HepG2 (cell line): Measurements from ENCODE around the gene MYH7. TPM values are rescaled to one million over a fixed set of nuclear protein-coding genes. Genes with fewer than 3 reads are reported as not detected.

ENCODE experiments used
- ARHGAP35 ChIP-seq: sonication (generic); formaldehyde crosslinking; IDR thresholded peaks from 2 replicates; pipeline ENCODE4 v1.9.0; 2022; ENCODE audit warnings: mild to moderate bottlenecking, inconsistent platforms, moderate library complexity, missing genetic modification reagents, borderline replicate concordance
- CBX2 ChIP-seq, 2 experiments: fragments of 200-600 bp in 1 of 2; sonication (generic); formaldehyde crosslinking in 1 of 2; IDR thresholded peaks; 2 replicates each; pipeline versions ENCODE4 v1.7.0 to v1.8.1; 2018 to 2022; ENCODE audit warnings: low read depth in 2 of 2, low read length in 1 of 2, mild to moderate bottlenecking in 1 of 2, missing genetic modification reagents in 1 of 2
- CENPX ChIP-seq: sonication (generic); formaldehyde crosslinking; IDR thresholded peaks from 2 replicates; pipeline ENCODE4 v1.9.0; 2021; ENCODE audit warnings: mild to moderate bottlenecking, missing genetic modification reagents, moderate library complexity
- CERS6 ChIP-seq: sonication (generic); formaldehyde crosslinking; IDR thresholded peaks from 2 replicates; pipeline ENCODE4 v1.5.0; 2020; ENCODE audit warnings: missing genetic modification reagents
- FOSL1 ChIP-seq: sonication (generic); formaldehyde crosslinking; IDR thresholded peaks from 2 replicates; pipeline ENCODE4 v1.9.0; 2021; ENCODE audit warnings: missing genetic modification reagents, borderline replicate concordance
- FOXK1 ChIP-seq: sonication (generic); formaldehyde crosslinking; IDR thresholded peaks from 2 replicates; pipeline ENCODE4 v1.4.0; 2020; ENCODE audit warnings: low read depth, missing genetic modification reagents, borderline replicate concordance
- GLI4 ChIP-seq: sonication (generic); formaldehyde crosslinking; IDR thresholded peaks from 2 replicates; pipeline ENCODE4 v1.5.1; 2020; ENCODE audit warnings: missing genetic modification reagents, mild to moderate bottlenecking, moderate library complexity, borderline replicate concordance
- JUNB ChIP-seq: sonication (generic); formaldehyde crosslinking; IDR thresholded peaks from 2 replicates; pipeline ENCODE4 v1.8.0; 2022; ENCODE audit warnings: missing genetic modification reagents, mild to moderate bottlenecking, borderline replicate concordance
- MIER2 ChIP-seq: IDR thresholded peaks from 2 replicates; pipeline ENCODE4 v1.6.1; 2016; ENCODE audit warnings: missing biosample characterization, missing genetic modification reagents
- SMARCC2 ChIP-seq: fragments of 450-650 bp; IDR thresholded peaks from 2 replicates; pipeline ENCODE4 v1.6.1; 2017; ENCODE audit warnings: antibody characterized with exemption, mild to moderate bottlenecking
- TBX2 ChIP-seq: sonication (generic); formaldehyde crosslinking; IDR thresholded peaks from 2 replicates; pipeline ENCODE4 v1.5.0; 2020; ENCODE audit warnings: missing genetic modification reagents, mild to moderate bottlenecking, borderline replicate concordance
- TGIF2 ChIP-seq: IDR thresholded peaks from 2 replicates; pipeline ENCODE4 v1.6.1; 2016; ENCODE audit warnings: control low read depth, missing compliant biosample characterization
- ZBTB44 ChIP-seq: sonication (generic); formaldehyde crosslinking; IDR thresholded peaks from 2 replicates; pipeline ENCODE4 v1.4.0; 2020; ENCODE audit warnings: missing genetic modification reagents
- ZFX ChIP-seq: sonication (generic); formaldehyde crosslinking; IDR thresholded peaks from 2 replicates; pipeline ENCODE4 v1.4.0; 2020; ENCODE audit warnings: mild to moderate bottlenecking, low read depth, missing genetic modification reagents, moderate library complexity
- ZKSCAN8 ChIP-seq: IDR thresholded peaks from 2 replicates; pipeline ENCODE4 v1.6.1; 2016; ENCODE audit warnings: borderline replicate concordance, missing genetic modification reagents, missing compliant biosample characterization
- ZNF281 ChIP-seq: sonication (generic); formaldehyde crosslinking; IDR thresholded peaks from 2 replicates; pipeline ENCODE4 v1.4.0; 2020; ENCODE audit warnings: missing genetic modification reagents, borderline replicate concordance
- ZNF354B ChIP-seq: sonication (generic); formaldehyde crosslinking; IDR thresholded peaks from 2 replicates; pipeline ENCODE4 v1.8.0; 2022; ENCODE audit warnings: mild to moderate bottlenecking, missing genetic modification reagents
- ZNF576 ChIP-seq: sonication (generic); formaldehyde crosslinking; IDR thresholded peaks from 2 replicates; pipeline ENCODE4 v1.4.0; 2020; ENCODE audit warnings: mild to moderate bottlenecking, missing genetic modification reagents
- ZNF703 ChIP-seq: sonication (generic); formaldehyde crosslinking; IDR thresholded peaks from 2 replicates; pipeline ENCODE4 v1.5.1; 2020; ENCODE audit warnings: missing genetic modification reagents, mild to moderate bottlenecking, moderate library complexity, borderline replicate concordance
- polyA plus RNA-seq, 8 experiments: library from polyadenylated mRNA; depleted of rRNA in 3 of 8; stranded (reverse) in 7 of 8; unstranded in 1 of 8; fragments of >200 nt; fragmentation: Illumina TruSeq in 4 of 8; extraction: Trizol in 4 of 8; gene quantifications; 2 replicates each; pipeline versions ENCODE4 v1.2.1 to v1.2.3, GENCODE V29; 2011 to 2016; ENCODE audit warnings: low read depth in 4 of 8, missing spikeins in 1 of 8, mixed read lengths in 1 of 8; ENCODE audit not compliant: insufficient read depth in 1 of 8
- total RNA-seq, 5 experiments: library from RNA; depleted of rRNA; stranded (reverse); fragments of >200 nt; fragmentation: Illumina TruSeq; extraction: Trizol; gene quantifications; 2 replicates each; pipeline ENCODE4 v1.2.3, GENCODE V29; 2016; ENCODE audit warnings: low read depth in 1 of 5

MYH7 gene
- total and polyA plus RNA-seq, 2 of the 13 experiments (the other 11 are each of a cell fraction or from before 2014, with no cell fraction given): 0.04 TPM; not detected in 1

- TF ChIP-seq TGIF2 (CRISPR knock-in tag) (no peak), CBX2 (IDR thresholded peaks at IDR 0.05; ENCODE audit: low read depth, low read length) (no peak), CBX2 (CRISPR knock-in tag; IDR thresholded peaks at IDR 0.05; ENCODE audit: low read depth) (no peak; the same call in 1 of the 2 replicates), ZBTB44 (CRISPR knock-in tag) (no peak), ZNF576 (CRISPR knock-in tag) (no peak), MIER2 (CRISPR knock-in tag) (peak; percentile 68; the same call in 1 of the 2 replicates), GLI4 (CRISPR knock-in tag) (no peak), TBX2 (CRISPR knock-in tag) (no peak; the same call in 1 of the 2 replicates), SMARCC2 (no peak), ZNF354B (CRISPR knock-in tag) (no peak; the same call in 1 of the 2 replicates), ZNF281 (peak; percentile 59; the same call in 1 of the 2 replicates), ARHGAP35 (CRISPR knock-in tag) (0 out of 2 replicates have a peak, but pooled peaks have one; percentile 67), FOXK1 (CRISPR knock-in tag) (0 out of 2 replicates have a peak, but pooled peaks have one; percentile 52), CENPX (CRISPR knock-in tag) (no peak), CERS6 (CRISPR knock-in tag) (peak; percentile 33; the same call in 1 of the 2 replicates), FOSL1 (CRISPR knock-in tag) (no peak), JUNB (no peak), ZNF703 (CRISPR knock-in tag) (no peak), ZFX (CRISPR knock-in tag) (peak; percentile 47; the same call in 1 of the 2 replicates), ZKSCAN8 (CRISPR knock-in tag) (0 out of 2 replicates have a peak, but pooled peaks have one; percentile 32)
These were observed 55.9 kb downstream of the MYH7 start (continued) for GRCh38 chr14:23379366-23380196.
